ENCODE measurements around the gene DSC2. TPM values are rescaled to one million over a fixed set of nuclear protein-coding genes. Genes with fewer than 3 reads are reported as not detected.
"Not testable (repeated sequence)": the region's sequence is repeated elsewhere in the genome, so short reads cannot be mapped to it uniquely, and the experiment has no call there.

Gene DSC2
- polyA plus RNA-seq, 3 donors: 1.3 to 4.7 (median 2.8) TPM

- 81 to 85% (median 81%) methylated on average over 2 of the region's 2 CpGs for WGBS, 3 donors
These were observed 45.9 kb downstream of the DSC2 start for GRCh38 chr18:31056296-31056695.

DNA sequence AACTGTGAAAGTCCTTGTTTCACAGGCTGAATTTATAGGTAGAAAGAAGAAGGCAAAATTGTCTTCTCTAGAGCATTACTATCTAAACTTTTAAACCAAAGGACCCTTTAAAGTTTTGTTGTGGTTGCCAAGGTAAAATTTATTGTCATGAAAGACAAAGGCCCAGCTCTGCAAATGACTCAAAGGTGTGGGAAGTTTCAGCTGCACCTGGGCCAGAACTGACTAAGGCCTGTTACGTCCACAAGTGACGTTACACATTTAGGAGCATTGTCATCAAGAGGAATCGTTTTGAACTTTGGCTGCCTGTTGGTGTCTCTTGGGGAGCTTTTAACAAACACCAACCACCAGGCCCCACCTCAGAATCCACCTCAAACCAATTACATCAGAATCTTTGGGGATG lies 51.6 kb downstream of the DSC2 start:
- WGBS, 3 donors: 77 to 87% (median 79%) methylated on average over 3 of the region's 3 CpGs
- H3K27ac ChIP-seq (ENCODE audit: low read depth, low read length): no peak overlapping the region

More at GRCh38 chr18:31056296-31056695, 45.9 kb downstream of the DSC2 start:
- no peak overlapping the region for H3K27ac ChIP-seq (ENCODE audit: low read depth, low read length)

DNA sequence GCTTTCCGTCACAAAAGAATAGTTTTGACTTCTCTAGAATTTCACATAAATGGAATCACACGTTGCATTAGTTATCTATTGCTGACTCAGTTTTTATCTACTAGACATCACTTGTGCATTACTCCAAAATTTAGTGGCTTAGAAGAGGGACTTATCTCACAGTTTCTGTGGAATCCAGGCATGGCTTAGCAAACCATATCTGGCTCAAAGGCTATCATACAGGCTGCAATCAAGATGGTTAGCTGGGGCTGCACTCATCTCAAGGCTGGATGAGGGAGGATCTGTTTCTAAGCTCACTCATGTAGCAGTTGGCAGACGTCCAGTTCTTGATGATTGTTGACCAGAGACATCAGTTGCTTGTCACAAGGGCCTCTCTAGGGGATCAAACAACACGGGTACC lies 53.0 kb downstream of the DSC2 start:
- 49 to 53% (median 52%) methylated on average over 4 of the region's 4 CpGs for WGBS, 3 donors
- H3K27ac ChIP-seq (ENCODE audit: low read depth, low read length): no peak overlapping the region

DNA sequence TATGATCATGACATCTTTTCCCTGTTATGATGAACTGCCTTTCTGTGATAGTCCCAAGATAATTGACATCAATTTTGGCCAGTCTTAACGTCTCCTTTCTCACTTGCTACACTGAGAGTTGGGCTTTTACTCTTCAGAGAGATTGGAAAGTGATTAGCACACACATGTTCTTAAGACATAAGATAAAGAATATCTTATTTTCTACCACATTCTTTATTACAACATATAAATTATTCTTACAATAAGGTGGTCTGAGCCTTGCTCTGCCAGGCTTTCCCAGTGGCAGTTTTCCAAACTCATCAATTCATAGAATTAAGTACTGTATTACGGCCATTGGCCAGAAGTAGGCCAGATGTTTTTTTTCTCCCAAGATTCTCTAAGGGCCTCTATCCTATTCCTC lies 54.0 kb downstream of the DSC2 start:
- WGBS, 3 donors: 41 to 63% (median 56%) methylated on average over 2 of the region's 2 CpGs
- H3K27ac ChIP-seq (ENCODE audit: low read depth, low read length): no peak overlapping the region

- H3K27ac ChIP-seq (ENCODE audit: low read depth, low read length): no peak overlapping the region
These were observed 55.3 kb downstream of the DSC2 start for GRCh38 chr18:31046916-31047315.

DNA sequence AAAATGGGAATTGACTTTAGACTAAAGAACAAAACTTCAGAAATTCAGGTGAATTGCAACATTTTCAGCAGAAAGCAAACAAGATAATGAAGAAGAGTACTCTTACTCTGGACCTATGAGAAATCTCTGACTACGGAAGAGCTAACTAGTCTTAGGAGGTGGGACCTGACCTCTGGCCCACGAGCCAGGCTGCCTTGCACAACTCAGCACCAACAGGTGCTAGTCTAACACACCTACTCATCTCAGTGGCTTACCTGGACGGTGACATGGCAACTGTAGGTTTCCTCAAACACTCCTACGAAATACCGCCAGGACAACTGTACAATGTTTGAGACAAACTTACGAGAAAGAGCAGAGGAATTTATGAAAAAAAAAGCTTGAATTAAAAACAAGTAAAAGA lies 56.6 kb downstream of the DSC2 start:
- no peak overlapping the region for H3K27ac ChIP-seq (ENCODE audit: low read depth, low read length)
- 84 to 92% (median 86%) methylated on average over 6 of the region's 6 CpGs for WGBS, 3 donors

- H3K27ac ChIP-seq (ENCODE audit: low read depth, low read length): no peak overlapping the region
- 52 to 77% (median 63%) methylated on average over 3 of the region's 3 CpGs for WGBS, 3 donors
These were observed 57.3 kb downstream of the DSC2 start for GRCh38 chr18:31044926-31045325.

DNA sequence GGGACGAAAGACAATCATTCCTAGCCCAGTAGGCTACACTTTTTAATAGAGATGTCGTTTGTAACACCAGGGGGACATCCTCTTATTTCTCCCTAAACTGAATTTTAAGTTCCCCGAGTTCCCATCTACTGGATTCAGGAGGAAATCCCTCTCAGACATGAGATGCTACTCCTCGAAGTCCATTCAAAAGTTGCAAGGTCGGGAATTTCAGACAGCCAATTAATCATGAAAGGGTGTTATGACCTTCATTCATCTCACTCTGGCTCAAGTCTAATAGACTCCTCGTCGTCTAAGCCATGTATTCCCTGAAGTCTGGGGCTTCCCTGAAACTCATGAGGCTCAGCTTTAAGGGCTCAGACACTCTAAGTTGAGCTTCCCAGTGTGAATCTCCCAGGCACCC lies 58.5 kb downstream of the DSC2 start:
- 59 to 75% (median 71%) methylated on average over 7 of the region's 7 CpGs for WGBS, 3 donors
- no peak overlapping the region for H3K27ac ChIP-seq (ENCODE audit: low read depth, low read length)

GRCh38 chr18:31042406-31043181 lies 59.6 kb downstream of the DSC2 start, which contains the start of gene DSC3:
Gene DSC3 (minus strand): TSS chr18:31042742. CDS start chr18:31042660, 82 bp downstream.
- 1 to 4% (median 3%) methylated on average over 73 of the region's 73 CpGs for WGBS, 3 donors
- H3K27ac ChIP-seq (ENCODE audit: low read depth, low read length): no peak within 1 kb of the TSS

DNA sequence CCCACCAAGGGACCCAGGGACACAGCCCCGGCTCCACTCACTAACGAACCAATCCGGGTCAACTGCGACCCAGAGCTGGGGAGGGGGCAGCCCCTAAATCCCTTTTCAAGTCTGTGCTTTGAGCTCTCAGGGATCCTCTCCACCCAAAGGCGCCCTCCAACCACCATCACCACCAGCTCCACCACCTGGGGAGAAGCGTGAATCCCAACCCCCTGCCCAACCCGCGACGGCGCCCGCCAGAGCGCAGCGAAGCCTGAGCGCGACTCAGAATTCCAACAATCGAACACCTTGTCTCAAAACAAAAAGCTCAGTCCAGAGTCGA lies 60.2 kb downstream of the DSC2 start:
- no peak overlapping the region for H3K27ac ChIP-seq (ENCODE audit: low read depth, low read length)
- WGBS, 3 donors: 0 to 4% (median 2%) methylated on average over 17 of the region's 17 CpGs

DNA sequence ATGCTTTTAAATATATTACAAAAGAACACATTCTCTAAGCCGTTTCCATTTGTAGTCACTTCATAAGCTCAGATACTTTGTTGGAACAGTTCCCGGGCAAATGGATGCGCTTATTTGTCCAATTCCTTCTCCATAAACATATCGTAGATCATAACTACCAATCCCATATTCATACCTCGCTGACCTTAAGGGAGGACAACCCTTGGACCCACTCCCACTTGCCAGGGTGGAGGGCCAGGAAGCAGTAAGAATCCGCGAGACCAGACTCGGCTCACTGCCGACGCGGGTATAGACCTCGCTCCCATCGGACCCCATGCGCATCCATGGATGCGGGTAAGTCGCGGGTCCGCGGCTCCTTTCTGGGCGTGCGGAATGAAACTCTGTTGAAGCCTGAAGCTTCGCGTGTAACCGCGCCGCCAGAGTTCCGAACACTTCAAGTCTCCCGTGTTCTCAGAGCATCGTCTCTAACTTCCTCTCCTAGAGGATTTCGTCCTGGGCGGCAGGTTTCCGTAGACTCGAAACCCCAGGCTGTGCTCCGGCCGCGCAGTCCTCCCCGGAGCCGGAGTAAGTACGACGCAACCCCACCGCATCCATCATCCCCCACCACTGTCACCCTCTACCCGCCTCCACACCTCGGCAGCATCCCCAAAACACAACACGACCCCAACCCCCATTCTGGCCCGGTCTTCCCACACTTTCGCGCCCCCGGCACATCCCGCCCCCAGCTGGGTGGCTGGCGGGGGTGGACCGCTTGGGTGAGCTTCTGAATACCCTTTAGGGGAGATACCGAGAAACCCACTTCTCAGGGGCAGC lies 60.7 kb downstream of the DSC2 start:
- H3K27ac ChIP-seq (ENCODE audit: low read depth, low read length): no peak overlapping the region
- 3 to 4% (median 3%) methylated on average over 52 of the region's 52 CpGs for WGBS, 3 donors

GRCh38 chr18:31040686-31041270 lies 61.4 kb downstream of the DSC2 start:
- no peak overlapping the region for H3K27ac ChIP-seq (ENCODE audit: low read depth, low read length)

GRCh38 chr18:31039426-31039825 lies 62.8 kb downstream of the DSC2 start:
- 65 to 66% (median 66%) methylated on average over 3 of the region's 3 CpGs for WGBS, 3 donors
- H3K27ac ChIP-seq (ENCODE audit: low read depth, low read length): no peak overlapping the region

More at GRCh38 chr18:31040686-31041270, 61.4 kb downstream of the DSC2 start:
- whole genome bisulfite sequencing, 3 donors: 7 to 13% (median 8%) methylated on average over 18 of the region's 18 CpGs

- WGBS, 3 donors: 82 to 91% (median 89%) methylated on average over 5 of the region's 5 CpGs
- H3K27ac ChIP-seq (ENCODE audit: low read depth, low read length): not testable (repeated sequence)
These were observed 64.5 kb downstream of the DSC2 start for GRCh38 chr18:31037686-31038085.

DNA sequence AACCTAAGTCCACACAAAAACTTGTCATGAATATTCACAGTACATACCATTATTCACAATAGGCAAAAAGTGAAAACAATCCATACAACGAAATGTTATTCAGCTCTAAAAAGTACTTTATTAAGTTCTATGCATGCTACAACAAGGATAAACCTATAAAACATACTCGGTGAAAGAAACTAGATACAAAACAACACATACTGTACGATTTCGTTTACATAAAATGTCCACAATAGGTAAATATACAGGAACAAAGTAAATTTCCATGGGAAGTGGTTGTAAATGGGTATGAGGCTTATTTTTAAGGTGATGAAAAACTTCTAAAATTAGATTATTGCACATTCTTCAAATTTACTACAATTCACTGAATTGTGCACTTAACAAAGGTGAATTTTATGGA lies 67.7 kb downstream of the DSC2 start:
- no peak overlapping the region for H3K27ac ChIP-seq (ENCODE audit: low read depth, low read length)
- 81 to 86% (median 84%) methylated on average over 4 of the region's 4 CpGs for WGBS, 3 donors

DNA sequence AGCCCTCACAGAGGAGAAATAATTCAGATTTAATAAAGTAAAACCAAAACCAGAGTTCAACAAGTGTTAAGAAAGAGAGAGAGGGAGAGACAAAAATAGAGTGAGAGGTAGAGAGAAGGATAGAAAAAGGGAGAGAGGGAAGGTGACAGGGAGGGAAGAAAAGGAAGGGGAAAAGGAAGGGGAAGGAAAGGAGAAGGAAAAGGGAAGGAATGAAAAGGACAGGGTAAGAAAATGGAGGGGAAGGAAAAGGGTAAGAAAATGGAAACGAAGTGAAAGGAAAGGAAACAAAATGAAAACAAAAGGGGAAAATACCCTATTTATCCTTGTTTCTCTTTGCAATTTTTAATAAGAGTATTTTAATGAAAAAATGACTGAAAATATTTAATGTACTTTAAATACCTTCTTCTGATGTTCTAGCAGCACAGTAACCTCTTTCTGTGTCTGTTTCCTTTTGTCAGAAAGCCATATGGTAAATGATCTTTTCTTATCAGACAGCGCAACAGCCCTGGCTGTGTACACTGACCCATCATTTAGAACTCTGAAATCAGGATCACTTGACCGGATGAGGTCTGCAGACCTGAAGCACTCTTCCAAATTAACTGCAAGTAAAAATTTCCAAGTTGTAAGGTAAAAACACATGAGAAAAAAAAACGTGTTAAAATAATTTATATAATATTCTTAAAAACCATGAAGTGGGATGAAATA lies 71.5 kb downstream of the DSC2 start:
- 64 to 74% (median 73%) methylated on average over 4 of the region's 4 CpGs for WGBS, 3 donors
- H3K27ac ChIP-seq (ENCODE audit: low read depth, low read length): no peak overlapping the region

DNA sequence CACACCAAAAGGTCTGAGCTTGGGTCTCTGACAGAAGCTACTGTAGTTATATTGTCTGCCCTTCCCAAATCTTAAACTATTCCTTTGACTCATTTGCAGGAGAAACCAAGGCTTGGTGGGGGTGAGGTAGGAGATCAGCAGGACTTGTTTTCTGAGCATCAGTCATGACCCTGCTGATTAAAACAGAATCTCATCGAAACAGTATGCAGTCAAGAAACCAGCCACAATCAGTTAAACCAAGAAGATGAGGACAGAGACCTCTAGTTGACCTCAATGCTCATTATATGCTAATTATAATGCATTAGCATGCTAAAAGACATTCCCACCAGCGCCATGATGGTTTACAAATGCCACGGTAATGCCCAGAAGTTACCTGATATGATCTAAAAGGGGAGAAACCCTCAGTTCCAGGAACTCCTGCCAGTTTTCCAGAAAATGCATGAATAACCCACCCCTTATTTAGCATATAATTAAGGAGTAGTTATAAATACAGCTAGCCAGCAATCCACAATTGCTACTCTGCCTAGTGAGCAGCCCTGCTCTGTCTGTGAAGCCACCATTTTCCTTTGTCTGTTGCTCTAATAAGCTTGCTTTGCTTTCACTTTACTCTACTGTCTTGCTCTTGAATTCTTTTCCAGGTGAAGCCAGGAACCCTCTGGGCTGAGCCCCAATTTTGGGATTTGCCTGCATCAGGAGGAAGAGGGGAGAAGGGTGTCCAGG lies 86.3 kb downstream of the DSC2 start:
- WGBS, 3 donors: 90 to 93% (median 90%) methylated on average over 3 of the region's 3 CpGs
- no peak overlapping the region for H3K27ac ChIP-seq (ENCODE audit: low read depth, low read length)

GRCh38 chr18:31011455-31011854 lies 90.8 kb downstream of the DSC2 start:
- not testable (repeated sequence) for H3K27ac ChIP-seq (ENCODE audit: low read depth, low read length)
- 77 to 93% (median 91%) methylated on average over 7 of the region's 7 CpGs for WGBS, 3 donors
